NCI-H2196 treated with DMSO at 0.1 percent for 48 hours (cell line): Measurements from ENCODE around the gene MCTP1.

Source experiments
- DNase-seq: peaks from one replicate; lab custom pipeline; 2025; ENCODE audit not compliant: unreplicated experiment; lab: John Stamatoyannopoulos, UW

Gene MCTP1

GRCh38 chr5:94674490-94675382 lies 610.2 kb downstream of the MCTP1 start:
- no peak for DNase-seq

- DNase-seq = no peak
These were observed 612.1 kb downstream of the MCTP1 start for GRCh38 chr5:94672746-94673145.

- no peak for DNase-seq
These were observed 614.2 kb downstream of the MCTP1 start for GRCh38 chr5:94670726-94671125.

GRCh38 chr5:94667937-94668336 lies 617.0 kb downstream of the MCTP1 start:
- DNase-seq = no peak

- no peak for DNase-seq
These were observed 623.8 kb downstream of the MCTP1 start for GRCh38 chr5:94661086-94661485.

GRCh38 chr5:94660506-94660905 lies 624.4 kb downstream of the MCTP1 start:
- DNase-seq = no peak

- no peak for DNase-seq
These were observed 626.6 kb downstream of the MCTP1 start for GRCh38 chr5:94658272-94658671.
